HepG2 (cell line): ENCODE data around the gene ATPAF1. TPM values are rescaled to one million over a fixed set of nuclear protein-coding genes. Genes with fewer than 3 reads are reported as not detected.

ENCODE experiments used
- ATAC-seq: fragments of 200-7000 bp; cut with Tn5 transposase; 3 replicates; pipeline ENCODE4 v1.9.1; 2020; ENCODE audit warnings: mild to moderate bottlenecking, moderate library complexity
- BruUV-seq: library from RNA; stranded (reverse); fragments of 400-500 nt; replicated peaks from 2 replicates; lab custom pipeline; 2021; lab: Mats Ljungman, UMichigan
- CTCF ChIA-PET: fragments of 300-600 bp; formaldehyde crosslinking; extraction: SDS; loops from one replicate; lab custom pipeline; 2021; ENCODE audit warnings: low total read pairs, inconsistent platforms, low intra/inter-chr PET ratio; lab: Yijun Ruan, JAX
- POLR2A ChIA-PET: fragments of 350-600 bp; sonication (Branson Sonifier 250); formaldehyde crosslinking; loops from one replicate; lab custom pipeline; 2020; ENCODE audit warnings: antibody characterized with exemption, inconsistent platforms; lab: Yijun Ruan, JAX
- DNase-seq: peaks from one replicate; pipeline ENCODE4 v3.0.0-alpha.2; 2015; ENCODE audit warnings: low spot score
- FAIRE-seq: peaks from 3 replicates; lab custom pipeline; 2011; peaks lifted over from hg19 to GRCh38; lab: Jason Lieb, UNC
- H2AFZ ChIP-seq: one replicate; pipeline ENCODE4 v1.6.1; 2011; ENCODE audit warnings: low read length, inconsistent platforms
- H3K27ac ChIP-seq: fragments of 300-600 bp; 3 replicates; pipeline ENCODE4 v1.8.0; 2011; ENCODE audit warnings: mixed run types, mild to moderate bottlenecking, mixed read lengths, low read length, inconsistent platforms; ENCODE audit not compliant: insufficient read depth; ENCODE audit errors: extremely low read length
- H3K27me3 ChIP-seq, 2 experiments: fragments of 200-600 bp in 1 of 2; 2 replicates in 1 of 2; 3 replicates in 1 of 2; pipeline versions ENCODE4 v1.6.0 to v1.8.0; 2011; ENCODE audit warnings: low read length in 2 of 2, mild to moderate bottlenecking in 2 of 2, moderate library complexity in 2 of 2, inconsistent platforms in 1 of 2; ENCODE audit not compliant: insufficient read depth in 2 of 2, control insufficient read depth in 1 of 2
- H3K36me3 ChIP-seq, 2 experiments: fragments of 200-600 bp in 1 of 2; replicated peaks in 1 of 2; 2 replicates in 1 of 2; 3 replicates in 1 of 2; pipeline versions ENCODE4 v1.5.1 to v1.8.0; 2011; ENCODE audit warnings: low read length in 2 of 2, inconsistent platforms in 1 of 2; ENCODE audit not compliant: insufficient read depth in 2 of 2, control insufficient read depth in 1 of 2
- H3K4me1 ChIP-seq: 2 replicates; pipeline ENCODE4 v1.5.1; 2012; ENCODE audit warnings: low read length, inconsistent platforms; ENCODE audit not compliant: insufficient read depth
- H3K4me2 ChIP-seq: 2 replicates; pipeline ENCODE4 v1.6.0; 2011; ENCODE audit warnings: low read depth, low read length, inconsistent platforms
- H3K4me3 ChIP-seq, 3 experiments: fragments of 200-600 bp in 1 of 3; sonication (generic), shearing (Covaris generic) in 1 of 3; replicated peaks in 1 of 3; 2 replicates each; pipeline ENCODE4 v1.5.1; 2011 to 2016; ENCODE audit warnings: low read length in 3 of 3, inconsistent platforms in 2 of 3, low read depth in 2 of 3, mild to moderate bottlenecking in 2 of 3, control low read depth in 1 of 3, mixed read lengths in 1 of 3; ENCODE audit not compliant: insufficient read depth in 1 of 3
- H3K79me2 ChIP-seq: one replicate; pipeline ENCODE4 v1.6.1; 2011; ENCODE audit warnings: low read length, inconsistent platforms; ENCODE audit not compliant: insufficient read depth
- H3K9ac ChIP-seq: 2 replicates; pipeline ENCODE4 v1.6.0; 2011; ENCODE audit warnings: mild to moderate bottlenecking, low read depth, low read length, inconsistent platforms; ENCODE audit not compliant: insufficient read depth
- H3K9me3 ChIP-seq: 2 replicates; pipeline ENCODE4 v1.5.1; 2012; ENCODE audit warnings: mild to moderate bottlenecking, low read length
- H4K20me1 ChIP-seq: 2 replicates; pipeline ENCODE4 v1.6.0; 2011; ENCODE audit warnings: inconsistent platforms, mild to moderate bottlenecking, low read length, moderate library complexity; ENCODE audit not compliant: insufficient read depth
- ARID5B ChIP-seq: IDR thresholded peaks from 2 replicates; pipeline ENCODE4 v1.4.0; 2020; ENCODE audit warnings: mild to moderate bottlenecking, missing genetic modification reagents
- CHCHD3 ChIP-seq: sonication (generic); formaldehyde crosslinking; IDR thresholded peaks from 2 replicates; pipeline ENCODE4 v1.8.0; 2022; ENCODE audit warnings: mild to moderate bottlenecking, missing genetic modification reagents, moderate library complexity
- HNRNPH1 ChIP-seq: fragments of 200-400 bp; formaldehyde crosslinking; optimal IDR thresholded peaks from 2 replicates; pipeline ENCODE3; 2017; ENCODE audit warnings: mild to moderate bottlenecking, low read depth, low read length
- SAFB2 ChIP-seq: sonication (generic); formaldehyde crosslinking; IDR thresholded peaks from 2 replicates; pipeline ENCODE4 v1.5.1; 2020; ENCODE audit warnings: missing genetic modification reagents, low read depth, mild to moderate bottlenecking, borderline replicate concordance
- ZKSCAN1 ChIP-seq: fragments of 150-350 bp; IDR thresholded peaks from 2 replicates; pipeline ENCODE4 v1.6.1; 2014; ENCODE audit warnings: low read length
- ZNF431 ChIP-seq: sonication (generic); formaldehyde crosslinking; IDR thresholded peaks from 2 replicates; pipeline ENCODE4 v1.9.0; 2022; ENCODE audit warnings: missing genetic modification reagents, low read depth, mild to moderate bottlenecking, borderline replicate concordance
- WGBS: methylation state at CpG from one replicate; pipeline ENCODE4 v1.1.6; 2017; ENCODE audit warnings: low lambda C conversion rate; 5-methylcytosine and 5-hydroxymethylcytosine counted together
- in situ Hi-C: cut with HindIII; loops from 2 replicates; pipeline ENCODE4 v1.10.0; 2017; ENCODE audit warnings: low pct_unique_long_range_greater_than_20kb; ENCODE audit not compliant: extremely low pct_ligation_motif_present
- intact Hi-C: fragments of 100-400 bp; cut with micrococcal nuclease; formaldehyde crosslinking; loops from one replicate; pipeline ENCODE4 v1.10.0; 2022; ENCODE audit not compliant: unreplicated experiment
- polyA plus RNA-seq, 8 experiments: library from polyadenylated mRNA; depleted of rRNA in 3 of 8; stranded (reverse) in 7 of 8; unstranded in 1 of 8; fragments of >200 nt; fragmentation: Illumina TruSeq in 4 of 8; extraction: Trizol in 4 of 8; gene quantifications; 2 replicates each; pipeline versions ENCODE4 v1.2.1 to v1.2.3, GENCODE V29; 2011 to 2016; ENCODE audit warnings: low read depth in 4 of 8, missing spikeins in 1 of 8, mixed read lengths in 1 of 8; ENCODE audit not compliant: insufficient read depth in 1 of 8
- total RNA-seq, 5 experiments: library from RNA; depleted of rRNA; stranded (reverse); fragments of >200 nt; fragmentation: Illumina TruSeq; extraction: Trizol; gene quantifications; 2 replicates each; pipeline ENCODE4 v1.2.3, GENCODE V29; 2016; ENCODE audit warnings: low read depth in 1 of 5

The ATPAF1 gene
- total and polyA plus RNA-seq, 2 of the 13 experiments (the other 11 are each of a cell fraction or from before 2014, with no cell fraction given) = 66.6 to 76.7 TPM

DNA sequence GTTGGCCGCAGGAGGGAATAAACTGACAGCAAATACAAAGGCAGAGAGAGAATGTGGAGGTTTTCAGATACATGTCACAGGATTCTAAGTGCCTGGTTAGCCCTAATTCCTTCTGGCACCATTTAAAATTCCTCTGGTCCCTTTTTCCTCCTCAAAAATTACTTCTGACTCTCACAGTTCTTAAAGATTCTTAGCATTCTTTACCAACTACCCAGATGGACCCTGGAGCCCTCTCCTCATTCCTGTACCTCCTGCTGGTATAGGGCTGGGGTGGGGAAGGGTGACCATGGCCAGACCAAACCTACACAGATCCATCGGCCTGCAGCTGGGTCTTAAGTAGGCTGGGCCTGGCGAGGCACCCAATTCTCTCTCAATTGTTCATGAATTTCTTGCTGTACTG lies 71.3 kb downstream of the ATPAF1 start:
- WGBS = 100% methylated on average over 3 of the region's 3 CpGs

More for the DNA sequence above, 71.3 kb downstream of the ATPAF1 start:
- Histone ChIP-seq H2AFZ (no peak overlapping the region), H3K27me3 (no peaks in the 10 kb centered on the region), H3K9me3 (no peaks in the 10 kb centered on the region), H3K4me3 (no peak overlapping the region), H3K9ac (no peak overlapping the region), H3K4me1 (peaks cover 15% of the 10 kb centered on the region)
- DNase-seq (no peak), ATAC-seq (no peak)
- in situ Hi-C loops (no loop called here), intact Hi-C loops (no loop called here)
- POLR2A ChIA-PET = no interaction called here
- CTCF ChIA-PET = no interaction called here
- no peak for TF ChIP-seq HNRNPH1
- TF ChIP-seq ARID5B = no peak
- no peak for TF ChIP-seq CHCHD3 (CRISPR knock-in tag)
- no peak for TF ChIP-seq ZNF431 (CRISPR knock-in tag)
- TF ChIP-seq ZKSCAN1 = no peak
- no peak for TF ChIP-seq SAFB2
- TF ChIP-seq, all 625 proteins: peak for 0
- Histone ChIP-seq H3K36me3 (peaks cover 3 to 20% of the 10 kb centered on the region in 2 experiments; a peak in 3 of 5 replicates), H3K27ac (no peak overlapping the region), H3K79me2 (no peaks in the 10 kb centered on the region), H4K20me1 (no peaks in the 10 kb centered on the region), H3K4me2 (no peak overlapping the region)
- BruUV-seq = no TSS peak
- no peak for FAIRE-seq
